Esophagus squamous epithelium (tissue), 5 donors: ENCODE data around the gene PHACTR4. TPM values are rescaled to one million over a fixed set of nuclear protein-coding genes. Genes with fewer than 3 reads are reported as not detected.
A peak's percentile ranks its signal among the peaks of the same experiment; 100 is the strongest.

ENCODE experiments used
- DNase-seq: peaks from one replicate; lab custom pipeline; 2025; lab: John Stamatoyannopoulos, UW
- H3K27ac ChIP-seq, 4 donors: fragments of 200-600 bp; sonication (generic); one replicate each; pipeline ENCODE4 v1.5.1; 2016 to 2019; ENCODE audit warnings: mild to moderate bottlenecking in 1 of 4
- H3K27me3 ChIP-seq, 4 donors: fragments of 200-600 bp; sonication (generic); 1 replicate in 3 of 4; 2 replicates in 1 of 4; pipeline versions ENCODE4 v1.5.1 to v1.6.0; 2017 to 2021; ENCODE audit warnings: antibody characterized with exemption in 1 of 4
- H3K36me3 ChIP-seq, 3 donors: fragments of 200-600 bp; sonication (generic); one replicate each; pipeline ENCODE4 v1.5.1; 2016 to 2019
- H3K4me1 ChIP-seq, 3 donors: fragments of 200-600 bp; sonication (generic); one replicate each; pipeline ENCODE4 v1.5.1; 2017 to 2019
- H3K4me3 ChIP-seq, 4 donors: fragments of 200-600 bp; sonication (generic); 1 replicate in 3 of 4; 2 replicates in 1 of 4; pipeline ENCODE4 v1.5.1; 2016 to 2019; ENCODE audit warnings: mild to moderate bottlenecking in 2 of 4, moderate library complexity in 1 of 4
- H3K9me3 ChIP-seq, 3 donors: fragments of 200-600 bp; sonication (generic); one replicate each; pipeline ENCODE4 v1.5.1; 2016 to 2019
- POLR2A ChIP-seq, 4 donors: fragments of 450-650 bp; IDR thresholded peaks; one replicate each; pipeline ENCODE4 v1.6.1; 2017; ENCODE audit warnings: antibody characterized with exemption in 4 of 4, mild to moderate bottlenecking in 4 of 4, moderate library complexity in 3 of 4
- WGBS, 2 donors: methylation state at CpG; one replicate each; pipeline ENCODE4 v1.1.5; 2018; 5-methylcytosine and 5-hydroxymethylcytosine counted together
- intact Hi-C: fragments of 100-400 bp; cut with DNase I; formaldehyde crosslinking; loops from one replicate; pipeline ENCODE4 v1.15.0; 2022
- total RNA-seq, 4 donors: library from RNA; depleted of rRNA; stranded (reverse); fragments of >200 nt; gene quantifications; one replicate each; pipeline ENCODE4 v1.1.0, GENCODE V29; 2016
- TF ChIP-seq, protein P1 (sequence below), 6 experiments: fragments of 450-650 bp in 4 of 6; fragments of 200-600 bp in 2 of 6; sonication (generic) in 2 of 6; IDR thresholded peaks; one replicate each; pipeline ENCODE4 v1.5.1; 2016 to 2019; ENCODE audit warnings: antibody characterized with exemption in 6 of 6, mild to moderate bottlenecking in 4 of 6, moderate library complexity in 4 of 6
- donor health status: DM: yes; HTN: yes; CAD: no.

PHACTR4 gene
- total RNA-seq, 4 donors from 2014 or later = 33.4 to 41.0 (median 36.3) TPM

DNA sequence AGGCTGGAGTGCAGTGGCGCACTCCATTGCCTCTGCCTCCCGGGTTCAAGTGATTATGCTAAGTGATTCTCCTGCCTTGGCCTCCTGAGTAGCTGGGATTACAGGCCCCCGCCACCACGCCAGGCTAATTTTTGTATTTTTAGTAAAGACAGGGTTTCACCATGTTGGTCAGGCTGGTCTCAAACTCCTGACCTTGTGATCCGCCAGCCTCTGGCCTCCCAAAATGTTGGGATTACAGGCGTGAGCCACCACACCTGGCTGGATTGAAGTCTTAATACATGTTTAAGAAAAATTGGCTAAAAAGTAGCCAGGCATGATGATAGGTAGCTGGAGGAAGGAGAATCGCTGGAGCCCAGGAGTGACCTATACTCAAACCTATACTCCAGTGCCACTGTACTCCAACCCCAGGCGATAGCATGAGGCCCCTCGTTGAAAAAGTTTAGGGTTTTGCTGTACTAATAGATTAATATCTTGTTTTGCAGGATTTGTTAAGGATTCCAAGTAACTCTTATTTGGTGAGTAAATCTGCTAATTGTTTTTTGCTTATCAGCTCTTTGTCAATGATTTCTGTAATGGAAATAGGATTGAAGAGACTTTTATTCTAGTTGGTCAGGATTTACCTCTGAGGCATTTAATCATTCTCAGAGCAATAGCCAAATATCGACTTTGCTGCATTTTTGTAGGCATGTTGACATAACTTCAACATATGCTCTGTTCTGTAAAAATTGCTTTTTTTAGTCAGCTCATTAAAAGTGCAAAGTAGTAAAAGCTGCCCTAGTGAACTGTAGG, 138.3 kb downstream of the PHACTR4 start:
- Histone ChIP-seq H3K27me3 (no peaks in the 10 kb centered on the region), H3K36me3 (peaks cover 20 to 54% (median 37%) of the 10 kb centered on the region in 3 donors), H3K4me3 (peak overlapping the region; percentile 70 to 80 (median 76)), H3K9me3 (no peaks in the 10 kb centered on the region), H3K4me1 (peaks cover 13 to 70% (median 47%) of the 10 kb centered on the region in 3 donors), H3K27ac (peak overlapping the region; percentile 90 to 93 (median 91))
- intact Hi-C loops = no loop called here
- no peak for DNase-seq
- WGBS, 2 donors = 5 to 12% methylated on average over 8 to 10 of the region's 10 CpGs
- TF ChIP-seq, protein P1, sequence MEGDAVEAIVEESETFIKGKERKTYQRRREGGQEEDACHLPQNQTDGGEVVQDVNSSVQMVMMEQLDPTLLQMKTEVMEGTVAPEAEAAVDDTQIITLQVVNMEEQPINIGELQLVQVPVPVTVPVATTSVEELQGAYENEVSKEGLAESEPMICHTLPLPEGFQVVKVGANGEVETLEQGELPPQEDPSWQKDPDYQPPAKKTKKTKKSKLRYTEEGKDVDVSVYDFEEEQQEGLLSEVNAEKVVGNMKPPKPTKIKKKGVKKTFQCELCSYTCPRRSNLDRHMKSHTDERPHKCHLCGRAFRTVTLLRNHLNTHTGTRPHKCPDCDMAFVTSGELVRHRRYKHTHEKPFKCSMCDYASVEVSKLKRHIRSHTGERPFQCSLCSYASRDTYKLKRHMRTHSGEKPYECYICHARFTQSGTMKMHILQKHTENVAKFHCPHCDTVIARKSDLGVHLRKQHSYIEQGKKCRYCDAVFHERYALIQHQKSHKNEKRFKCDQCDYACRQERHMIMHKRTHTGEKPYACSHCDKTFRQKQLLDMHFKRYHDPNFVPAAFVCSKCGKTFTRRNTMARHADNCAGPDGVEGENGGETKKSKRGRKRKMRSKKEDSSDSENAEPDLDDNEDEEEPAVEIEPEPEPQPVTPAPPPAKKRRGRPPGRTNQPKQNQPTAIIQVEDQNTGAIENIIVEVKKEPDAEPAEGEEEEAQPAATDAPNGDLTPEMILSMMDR (IDR thresholded peaks at IDR 0.05) = no peak
- no peak for TF ChIP-seq POLR2A (IDR thresholded peaks at IDR 0.05)

DNA sequence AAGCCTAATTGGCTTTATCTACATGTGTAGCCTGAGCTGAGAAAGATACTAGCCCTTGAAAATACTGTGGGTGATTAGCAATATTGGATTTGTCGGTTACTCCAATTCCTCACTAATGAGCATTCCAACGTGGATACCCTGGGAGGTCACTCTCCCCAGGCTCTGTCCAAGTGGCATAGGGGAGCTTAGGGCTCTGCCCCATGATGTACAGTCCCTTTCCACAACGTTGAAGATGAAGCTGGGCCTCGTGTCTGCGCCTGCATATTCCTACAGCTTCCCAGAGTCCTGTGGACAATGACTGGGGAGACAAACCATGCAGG, 138.9 kb downstream of the PHACTR4 start:
- Histone ChIP-seq H3K36me3 (peaks cover 22 to 59% (median 43%) of the 10 kb centered on the region in 3 donors), H3K9me3 (no peaks in the 10 kb centered on the region), H3K27me3 (no peaks in the 10 kb centered on the region), H3K4me3 (peak overlapping the region; percentile 70 to 80 (median 76)), H3K4me1 (peaks cover 13 to 75% (median 51%) of the 10 kb centered on the region in 3 donors), H3K27ac (peak overlapping the region; percentile 90 to 93 (median 91))
- intact Hi-C loops = no loop called here
- WGBS, 2 donors = 12 to 14% methylated on average over 2 to 5 of the region's 5 CpGs
- TF ChIP-seq, protein P1 (IDR thresholded peaks at IDR 0.05) = no peak
- TF ChIP-seq POLR2A (IDR thresholded peaks at IDR 0.05) = no peak
- no peak for DNase-seq

DNA sequence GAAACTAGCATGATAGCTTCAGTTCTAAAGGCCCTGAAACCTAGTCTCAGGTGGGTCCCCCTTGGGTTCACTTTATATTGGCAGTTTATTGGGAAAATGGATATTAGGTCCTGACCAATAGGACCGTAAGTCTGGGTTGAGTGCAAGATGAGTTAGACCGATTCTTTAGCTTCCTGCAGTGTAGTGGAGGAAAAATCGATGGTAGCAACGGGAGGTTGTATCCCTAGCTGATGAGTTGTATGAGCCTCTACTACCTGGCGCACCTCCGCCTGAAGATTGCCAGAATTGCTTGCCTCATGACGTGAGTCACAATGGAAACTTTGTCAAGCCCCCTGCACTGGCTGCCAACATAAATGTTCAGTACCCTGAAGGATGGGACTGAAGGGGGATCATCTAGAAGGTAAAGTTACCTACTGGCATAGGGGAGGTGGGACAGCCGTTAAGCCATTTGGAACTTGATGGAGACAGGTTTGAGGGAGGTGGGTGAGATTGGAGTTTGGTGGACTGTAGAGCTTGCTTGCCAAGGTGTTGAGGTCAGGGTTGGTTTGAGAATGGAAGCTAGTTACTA, 140.2 kb downstream of the PHACTR4 start:
- DNase-seq = no peak

DNA sequence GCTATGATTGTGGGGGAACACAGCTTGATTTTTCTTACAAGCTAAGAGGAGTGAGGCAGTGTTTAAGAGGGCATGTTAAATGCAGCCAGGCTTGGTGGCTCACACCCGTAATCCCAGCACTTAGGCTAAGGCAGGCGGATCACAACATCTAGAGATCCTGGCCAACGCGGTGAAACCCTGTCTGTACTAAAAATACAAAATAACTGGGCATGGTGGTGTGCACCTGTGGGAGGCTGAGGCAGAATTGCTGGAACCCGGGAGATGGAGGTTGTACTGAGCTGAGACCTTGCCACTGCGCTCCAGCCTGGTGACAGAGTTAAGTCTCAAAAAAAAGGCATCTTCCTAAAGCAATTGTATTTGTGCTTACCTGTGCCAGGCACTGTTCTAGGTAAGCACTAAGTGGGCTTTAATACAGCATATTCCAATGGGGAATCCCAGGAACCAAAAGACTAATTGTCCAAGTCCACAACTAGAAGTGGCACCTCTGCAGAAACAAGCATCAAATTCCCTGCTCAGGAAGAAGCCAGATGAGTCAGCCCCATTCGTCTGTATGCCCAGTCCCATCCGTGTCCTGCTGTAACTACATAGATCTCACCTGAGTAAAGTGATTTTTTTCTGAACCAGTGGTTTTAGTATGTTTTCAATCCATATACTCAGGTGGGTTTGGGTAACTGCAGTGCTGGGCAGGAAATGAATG, 140.9 kb downstream of the PHACTR4 start:
- no peak for DNase-seq

More for the DNA sequence above, 140.2 kb downstream of the PHACTR4 start:
- Histone ChIP-seq H3K27ac (peak overlapping the region; percentile 90 to 93 (median 91)), H3K36me3 (peaks cover 22 to 73% (median 48%) of the 10 kb centered on the region in 3 donors), H3K27me3 (no peaks in the 10 kb centered on the region), H3K9me3 (no peaks in the 10 kb centered on the region), H3K4me1 (peaks cover 13 to 75% (median 51%) of the 10 kb centered on the region in 3 donors), H3K4me3 (peak overlapping the region; percentile 3 to 80 (median 73))
- 51 to 55% methylated on average over 7 to 8 of the region's 8 CpGs for WGBS, 2 donors
- TF ChIP-seq POLR2A (IDR thresholded peaks at IDR 0.05) = no peak
- TF ChIP-seq, protein P1 (IDR thresholded peaks at IDR 0.05) = no peak
- intact Hi-C loops = no loop called here

More for the DNA sequence above, 140.9 kb downstream of the PHACTR4 start:
- Histone ChIP-seq H3K27me3 (no peaks in the 10 kb centered on the region), H3K4me1 (peaks cover 13 to 69% (median 51%) of the 10 kb centered on the region in 3 donors), H3K4me3 (peak overlapping the region in 2 of 4 donors; percentile 70 to 76), H3K9me3 (no peaks in the 10 kb centered on the region), H3K36me3 (peaks cover 22 to 78% (median 48%) of the 10 kb centered on the region in 3 donors), H3K27ac (peak overlapping the region; percentile 90 to 93 (median 91))
- WGBS, 2 donors = 44 to 59% methylated on average over 8 of the region's 8 CpGs
- intact Hi-C loops = no loop called here
- TF ChIP-seq POLR2A (IDR thresholded peaks at IDR 0.05) = no peak
- TF ChIP-seq, protein P1 (IDR thresholded peaks at IDR 0.05) = peak in 2 of 6 experiments; percentile 3 to 19
